ENCODE measurements around the gene SLC22A7. TPM values are rescaled to one million over a fixed set of nuclear protein-coding genes. Genes with fewer than 3 reads are reported as not detected.
"Not testable (repeated sequence)": the region's sequence is repeated elsewhere in the genome, so short reads cannot be mapped to it uniquely, and the experiment has no call there.

The SLC22A7 gene
- total RNA-seq, 1 donor from 2014 or later: not detected

DNA sequence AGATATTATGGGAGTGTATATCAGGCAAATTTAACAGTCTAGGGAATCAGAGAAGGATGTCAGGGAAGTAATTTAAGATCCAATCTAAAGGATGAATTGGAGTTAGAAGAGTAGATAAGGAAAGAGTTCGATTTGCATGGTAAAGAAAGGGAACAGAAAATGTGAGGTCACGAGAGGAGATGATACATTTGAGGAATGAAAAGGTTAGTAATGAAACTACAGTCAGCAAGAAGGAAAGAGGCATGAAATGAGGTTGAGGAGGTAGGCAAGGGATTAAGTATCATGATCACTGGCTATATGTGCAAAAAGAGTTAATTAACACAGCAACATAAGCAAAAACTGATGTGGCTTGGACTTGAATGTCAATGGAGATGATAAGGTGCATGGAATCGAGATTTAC is 49.0 kb downstream of the SLC22A7 start:
- Mint-ChIP-seq H3K9me3 (no peaks in the 10 kb centered on the region), H3K27me3 (ENCODE audit: low read depth) (no peaks in the 10 kb centered on the region), H3K4me3 (no peak overlapping the region), H3K4me1 (no peaks in the 10 kb centered on the region), H3K36me3 (peaks cover 28% of the 10 kb centered on the region), H3K27ac (no peak overlapping the region)
- no peak for DNase-seq (ENCODE audit: low spot score in 2 of 2, unreplicated experiment in 2 of 2)
- TF ChIP-seq, protein P1, sequence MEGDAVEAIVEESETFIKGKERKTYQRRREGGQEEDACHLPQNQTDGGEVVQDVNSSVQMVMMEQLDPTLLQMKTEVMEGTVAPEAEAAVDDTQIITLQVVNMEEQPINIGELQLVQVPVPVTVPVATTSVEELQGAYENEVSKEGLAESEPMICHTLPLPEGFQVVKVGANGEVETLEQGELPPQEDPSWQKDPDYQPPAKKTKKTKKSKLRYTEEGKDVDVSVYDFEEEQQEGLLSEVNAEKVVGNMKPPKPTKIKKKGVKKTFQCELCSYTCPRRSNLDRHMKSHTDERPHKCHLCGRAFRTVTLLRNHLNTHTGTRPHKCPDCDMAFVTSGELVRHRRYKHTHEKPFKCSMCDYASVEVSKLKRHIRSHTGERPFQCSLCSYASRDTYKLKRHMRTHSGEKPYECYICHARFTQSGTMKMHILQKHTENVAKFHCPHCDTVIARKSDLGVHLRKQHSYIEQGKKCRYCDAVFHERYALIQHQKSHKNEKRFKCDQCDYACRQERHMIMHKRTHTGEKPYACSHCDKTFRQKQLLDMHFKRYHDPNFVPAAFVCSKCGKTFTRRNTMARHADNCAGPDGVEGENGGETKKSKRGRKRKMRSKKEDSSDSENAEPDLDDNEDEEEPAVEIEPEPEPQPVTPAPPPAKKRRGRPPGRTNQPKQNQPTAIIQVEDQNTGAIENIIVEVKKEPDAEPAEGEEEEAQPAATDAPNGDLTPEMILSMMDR (IDR thresholded peaks at IDR 0.05; ENCODE audit: unreplicated experiment): no peak

DNA sequence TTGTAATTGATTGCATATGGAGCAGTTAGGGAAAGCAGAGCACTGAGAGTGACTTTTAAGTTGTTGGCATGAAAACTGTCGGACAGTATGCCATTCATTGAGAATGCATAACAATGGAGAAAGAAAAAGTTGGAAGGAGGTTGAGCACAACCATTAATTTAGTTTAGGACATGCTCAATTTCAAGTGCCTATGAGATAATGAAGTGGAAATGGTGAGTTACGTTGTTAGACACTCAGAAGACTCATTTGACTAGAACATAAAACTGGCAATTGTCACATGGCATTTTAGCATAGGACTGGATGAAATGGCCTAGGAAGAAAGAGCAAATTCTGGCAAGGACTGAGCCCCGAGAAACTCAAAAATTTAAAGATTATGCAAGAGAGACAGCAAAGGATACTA is 49.4 kb downstream of the SLC22A7 start:
- Mint-ChIP-seq H3K4me1 (no peaks in the 10 kb centered on the region), H3K27me3 (ENCODE audit: low read depth) (no peaks in the 10 kb centered on the region), H3K4me3 (no peak overlapping the region), H3K9me3 (no peaks in the 10 kb centered on the region), H3K27ac (no peak overlapping the region), H3K36me3 (peaks cover 27% of the 10 kb centered on the region)
- DNase-seq (ENCODE audit: low spot score in 2 of 2, unreplicated experiment in 2 of 2): no peak
- TF ChIP-seq, protein P1 (IDR thresholded peaks at IDR 0.05; ENCODE audit: unreplicated experiment): no peak

DNA sequence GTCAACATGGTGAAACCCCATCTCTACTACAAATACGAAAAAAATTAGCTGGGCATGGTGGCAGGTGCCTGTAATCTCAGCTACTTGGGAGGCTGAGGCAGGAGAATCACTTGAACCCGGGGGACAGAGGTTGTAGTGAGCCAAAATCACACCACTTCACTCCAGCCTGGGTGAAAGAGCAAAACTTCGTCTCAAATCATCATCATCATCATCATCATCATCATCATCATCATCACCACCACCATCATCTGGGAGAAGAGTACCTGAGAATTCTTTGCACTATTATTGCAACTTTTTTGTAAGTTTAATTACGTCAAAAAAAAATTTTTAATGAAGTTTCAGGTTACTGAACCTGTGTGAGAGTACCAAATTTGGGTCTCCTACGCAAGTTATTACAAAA is 53.9 kb downstream of the SLC22A7 start:
- not testable (repeated sequence) for H3K4me3 Mint-ChIP-seq; H3K9me3 Mint-ChIP-seq; DNase-seq (ENCODE audit: low spot score in 2 of 2, unreplicated experiment in 2 of 2); H3K27ac Mint-ChIP-seq; H3K27me3 Mint-ChIP-seq (ENCODE audit: low read depth); H3K4me1 Mint-ChIP-seq
- H3K36me3 Mint-ChIP-seq: peaks cover 33% of the 10 kb centered on the region

Other genes starting within 250 kb of the SLC22A7 start
- 88.0 to 90.9 TPM (median 90.6 TPM) in 3 replicates for gene CUL7, start 244.4 kb upstream of the SLC22A7 start, total RNA-seq
- gene MRPL2, start 238.8 kb upstream of the SLC22A7 start, total RNA-seq: 50.5 to 55.5 TPM (median 54.9 TPM) in 3 replicates
- 61.9 to 69.2 TPM (median 69.0 TPM) in 3 replicates for gene KLC4, start 238.6 kb upstream of the SLC22A7 start, total RNA-seq
- gene PTK7, start 221.9 kb upstream of the SLC22A7 start, total RNA-seq: 303 to 313 TPM (median 308 TPM) in 3 replicates
- gene SRF, start 127.0 kb upstream of the SLC22A7 start, total RNA-seq: 52.0 to 52.8 TPM (median 52.2 TPM) in 3 replicates
- 65.5 to 72.1 TPM (median 71.6 TPM) in 3 replicates for gene CUL9, start 116.1 kb upstream of the SLC22A7 start, total RNA-seq
- gene DNPH1, start 68.8 kb upstream of the SLC22A7 start, total RNA-seq: 49.0 to 52.3 TPM (median 49.4 TPM) in 3 replicates
- 0.29 to 0.34 TPM (median 0.29 TPM) in 3 replicates for gene TTBK1, start 54.8 kb upstream of the SLC22A7 start, total RNA-seq
- gene CRIP3, start 10.6 kb downstream of the SLC22A7 start, total RNA-seq: 2.2 to 3.4 TPM (median 2.9 TPM) in 3 replicates
- 26.9 to 29.0 TPM (median 28.1 TPM) in 3 replicates for gene ZNF318, start 71.4 kb downstream of the SLC22A7 start, total RNA-seq
- 55.8 to 60.2 TPM (median 60.1 TPM) in 3 replicates for gene ABCC10, start 129.3 kb downstream of the SLC22A7 start, total RNA-seq
- 3.5 to 4.7 TPM (median 4.1 TPM) in 3 replicates for gene DLK2, start 157.3 kb downstream of the SLC22A7 start, total RNA-seq
- gene TJAP1, start 179.3 kb downstream of the SLC22A7 start, total RNA-seq: 45.9 to 52.7 TPM (median 49.7 TPM) in 3 replicates
- gene LRRC73, start 212.1 kb downstream of the SLC22A7 start, total RNA-seq: 0.58 to 0.72 TPM (median 0.60 TPM) in 3 replicates
- gene YIPF3, start 218.7 kb downstream of the SLC22A7 start, total RNA-seq: 107 to 112 TPM (median 111 TPM) in 3 replicates
- 39.5 to 43.4 TPM (median 41.3 TPM) in 3 replicates for gene POLR1C, start 218.8 kb downstream of the SLC22A7 start, total RNA-seq

Data from mesothelial cell of epicardium (in vitro differentiated cells).